Spleen (tissue), 11 donors: ENCODE data around the gene ADRB1. TPM values are rescaled to one million over a fixed set of nuclear protein-coding genes. Genes with fewer than 3 reads are reported as not detected.

Experiments used
- DNase-seq: peaks from one replicate; pipeline ENCODE4 v3.0.0-alpha.2; 2020
- H3K27ac ChIP-seq, 8 donors: fragments of 200-600 bp; sonication (generic) in 7 of 8; 1 replicate in 4 of 8; 2 replicates in 4 of 8; pipeline versions ENCODE4 v1.5.0 to v1.8.0; 2016 to 2021; ENCODE audit warnings: inconsistent platforms in 4 of 8, mild to moderate bottlenecking in 4 of 8, moderate library complexity in 1 of 8
- H3K27me3 ChIP-seq, 7 donors: fragments of 200-600 bp; sonication (generic) in 6 of 7; replicated peaks in 1 of 7; 1 replicate in 4 of 7; 2 replicates in 3 of 7; pipeline versions ENCODE4 v1.5.0 to v1.8.0; 2016 to 2021; ENCODE audit warnings: inconsistent platforms in 3 of 7, mild to moderate bottlenecking in 1 of 7
- H3K36me3 ChIP-seq, 6 donors: fragments of 200-600 bp; sonication (generic) in 5 of 6; 1 replicate in 4 of 6; 2 replicates in 2 of 6; pipeline versions ENCODE4 v1.5.0 to v1.8.0; 2016 to 2021; ENCODE audit warnings: inconsistent platforms in 2 of 6
- H3K4me1 ChIP-seq, 6 donors: fragments of 200-600 bp; sonication (generic) in 5 of 6; 1 replicate in 3 of 6; 2 replicates in 3 of 6; pipeline versions ENCODE4 v1.5.0 to v1.8.0; 2016 to 2021; ENCODE audit warnings: inconsistent platforms in 3 of 6
- H3K4me3 ChIP-seq, 8 donors: fragments of 200-600 bp; sonication (generic) in 7 of 8; 1 replicate in 4 of 8; 2 replicates in 4 of 8; pipeline versions ENCODE4 v1.5.0 to v1.8.0; 2016 to 2021; ENCODE audit warnings: inconsistent platforms in 4 of 8, mild to moderate bottlenecking in 4 of 8, moderate library complexity in 2 of 8
- H3K9me3 ChIP-seq, 8 donors: fragments of 200-600 bp; sonication (generic) in 7 of 8; 1 replicate in 4 of 8; 2 replicates in 4 of 8; pipeline versions ENCODE4 v1.5.0 to v1.8.0; 2016 to 2021; ENCODE audit warnings: inconsistent platforms in 4 of 8
- CTCF ChIP-seq, 11 experiments: fragments of 200-600 bp in 7 of 11; fragments of 450-650 bp in 4 of 11; sonication (generic) in 4 of 11; IDR thresholded peaks in 8 of 11; conservative IDR thresholded peaks in 3 of 11; 1 replicate in 7 of 11; 2 replicates in 4 of 11; pipeline versions ENCODE4 v1.4.0 to v1.8.0; 2016 to 2021; ENCODE audit warnings: antibody characterized with exemption in 11 of 11, inconsistent platforms in 4 of 11, mild to moderate bottlenecking in 1 of 11
- POLR2A ChIP-seq, 3 donors: fragments of 450-650 bp; IDR thresholded peaks; one replicate each; pipeline ENCODE4 v1.5.1; 2017; ENCODE audit warnings: antibody characterized with exemption in 3 of 3, mild to moderate bottlenecking in 1 of 3
- POLR2AphosphoS5 ChIP-seq, 3 donors: sonication (generic); formaldehyde crosslinking; IDR thresholded peaks; one replicate each; pipeline ENCODE4 v1.5.1; 2017; ENCODE audit warnings: antibody characterized with exemption in 3 of 3
- WGBS, 5 donors: extraction: QIAGEN DNeasy Blood & Tissue Kit in 3 of 5; methylation state at CpG; one replicate each; pipeline versions ENCODE4 v1.1.5 to v1.1.7; 2013 to 2018; 5-methylcytosine and 5-hydroxymethylcytosine counted together
- intact Hi-C: fragments of 100-400 bp; cut with DNase I; formaldehyde crosslinking; loops from one replicate; pipeline ENCODE4 v1.15.0; 2023; ENCODE audit warnings: low total_unique reads
- polyA plus RNA-seq, 3 donors: library from polyadenylated mRNA; stranded (reverse); fragments of 200-250 nt; gene quantifications; one replicate each; pipeline ENCODE4 v1.2.1, GENCODE V29; 2013
- total RNA-seq, 7 donors: library from RNA; depleted of rRNA in 3 of 7; stranded (reverse); fragments of >200 nt in 3 of 7; fragmentation: NEBNext Ultra II Directional in 4 of 7; extraction: Animal tissue kit (Norgen Biotek cat#: 25700) in 4 of 7; gene quantifications; one replicate each; pipeline versions ENCODE4 v1.1.0 to v1.2.1, GENCODE V29; 2016 to 2021
- donor health status: healthy with polysubstance abuse.
- donor health status: DM: no; HTN: no; CAD: no; lungs with moderate emphysema.
- donor health status: DM: no; HTN: no; CAD: no.
- donor health status: Bipolar disorder and iron deficiency.
- donor health status: healthy.
- donor health status: DM: no; HTN: no; CAD: no.
- donor health status: DM: yes; HTN: yes; CAD: no.

Gene ADRB1
- total and polyA plus RNA-seq, 10 donors: 0.47 to 4.8 (median 2.4) TPM

- Histone ChIP-seq H3K27me3 (peaks cover 0 to 3% (median 0%) of the 10 kb centered on the region in 7 donors), H3K36me3 (no peaks in the 10 kb centered on the region), H3K27ac (no peak overlapping the region), H3K4me1 (peaks cover 6 to 24% (median 18%) of the 10 kb centered on the region in 6 donors), H3K9me3 (no peaks in the 10 kb centered on the region), H3K4me3 (no peak overlapping the region)
- no peak for TF ChIP-seq CTCF (IDR thresholded peaks at IDR 0.05 in 8 of 11, conservative IDR thresholded peaks at IDR 0.05 in 3 of 11)
- TF ChIP-seq POLR2AphosphoS5 (IDR thresholded peaks at IDR 0.05): no peak
- WGBS, 5 donors: 89 to 96% (median 93%) methylated on average over 5 to 6 of the region's 6 CpGs
- DNase-seq: no peak
- intact Hi-C loops: no loop called here
Measured at GRCh38 chr10:114030140-114030539, 13.5 kb upstream of the ADRB1 start.

DNA sequence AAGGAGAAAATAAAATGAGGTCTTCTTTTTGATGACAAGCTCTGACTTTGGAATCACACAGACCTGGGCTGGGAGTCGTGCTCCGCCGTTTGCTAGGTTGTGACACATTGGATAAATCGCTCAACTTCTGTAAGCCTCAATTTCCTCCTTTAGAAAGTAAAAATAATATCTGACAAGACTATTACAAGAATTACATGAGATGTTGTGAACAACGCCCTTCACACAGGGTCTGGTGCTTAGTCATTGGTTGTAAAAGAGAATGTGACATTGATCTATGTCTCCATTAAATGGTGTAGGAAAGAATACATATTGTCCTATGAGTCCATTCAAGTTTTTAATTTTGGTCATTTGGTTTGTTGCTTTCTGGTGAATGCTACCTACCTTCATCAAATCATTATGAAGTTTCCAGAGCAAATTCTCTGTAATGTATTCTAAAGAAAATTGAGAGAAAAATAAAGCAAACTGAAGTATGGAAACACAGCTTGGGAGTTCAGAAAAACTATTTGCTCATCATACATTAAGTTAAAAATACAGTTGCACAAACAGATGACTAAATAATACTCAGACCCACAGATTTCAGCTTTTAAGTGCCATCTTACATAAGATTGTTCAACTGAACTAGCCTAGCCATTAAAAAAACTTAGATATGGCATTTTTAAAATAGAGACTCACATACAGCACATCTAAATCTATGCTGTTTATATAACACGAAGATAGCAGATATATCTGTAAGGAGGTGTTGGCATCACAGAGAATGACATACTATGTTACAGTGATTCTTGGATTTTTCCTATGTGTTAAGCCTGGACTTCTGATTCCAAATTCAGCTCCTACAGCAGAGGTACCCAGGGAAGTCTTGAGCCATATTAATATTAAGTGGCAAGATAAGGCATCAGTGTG is 12.3 kb upstream of the ADRB1 start:
- Histone ChIP-seq H3K36me3 (no peaks in the 10 kb centered on the region), H3K4me1 (peaks cover 0 to 18% (median 7%) of the 10 kb centered on the region in 6 donors), H3K27me3 (peaks cover 0 to 3% (median 0%) of the 10 kb centered on the region in 7 donors), H3K4me3 (no peak overlapping the region), H3K9me3 (no peaks in the 10 kb centered on the region), H3K27ac (no peak overlapping the region)
- DNase-seq: no peak
- TF ChIP-seq POLR2A (IDR thresholded peaks at IDR 0.05): no peak
- TF ChIP-seq POLR2AphosphoS5 (IDR thresholded peaks at IDR 0.05): no peak
- no peak for TF ChIP-seq CTCF (IDR thresholded peaks at IDR 0.05 in 8 of 11, conservative IDR thresholded peaks at IDR 0.05 in 3 of 11)
- WGBS, 5 donors: 76 to 92% (median 84%) methylated on average over 6 of the region's 6 CpGs
- intact Hi-C loops: no loop called here

- Histone ChIP-seq H3K27ac (no peak overlapping the region), H3K36me3 (no peaks in the 10 kb centered on the region), H3K9me3 (no peaks in the 10 kb centered on the region), H3K4me3 (no peak overlapping the region), H3K4me1 (peaks cover 0 to 7% (median 0%) of the 10 kb centered on the region in 6 donors), H3K27me3 (peaks cover 0 to 3% (median 0%) of the 10 kb centered on the region in 7 donors)
- intact Hi-C loops: no loop called here
- WGBS, 5 donors: 67 to 89% (median 88%) methylated on average over 3 of the region's 3 CpGs
- TF ChIP-seq POLR2A (IDR thresholded peaks at IDR 0.05) (no peak), CTCF (IDR thresholded peaks at IDR 0.05 in 8 of 11, conservative IDR thresholded peaks at IDR 0.05 in 3 of 11) (no peak), POLR2AphosphoS5 (IDR thresholded peaks at IDR 0.05) (no peak)
- DNase-seq: no peak
Measured at GRCh38 chr10:114033566-114033965, 10.1 kb upstream of the ADRB1 start.

- intact Hi-C loops: no loop called here
- WGBS, 5 donors: 76 to 93% (median 90%) methylated on average over 12 of the region's 12 CpGs
Measured at GRCh38 chr10:114034923-114035645, 8.6 kb upstream of the ADRB1 start.

More at GRCh38 chr10:114034923-114035645, 8.6 kb upstream of the ADRB1 start:
- no peak for TF ChIP-seq POLR2A (IDR thresholded peaks at IDR 0.05)
- TF ChIP-seq CTCF (IDR thresholded peaks at IDR 0.05 in 8 of 11, conservative IDR thresholded peaks at IDR 0.05 in 3 of 11): no peak
- no peak for TF ChIP-seq POLR2AphosphoS5 (IDR thresholded peaks at IDR 0.05)
- Histone ChIP-seq H3K27me3 (peaks cover 0 to 5% (median 0%) of the 10 kb centered on the region in 7 donors), H3K27ac (no peak overlapping the region), H3K4me1 (peaks cover 0 to 7% (median 0%) of the 10 kb centered on the region in 6 donors), H3K4me3 (no peak overlapping the region), H3K36me3 (no peaks in the 10 kb centered on the region), H3K9me3 (no peaks in the 10 kb centered on the region)
- DNase-seq: no peak
